GM12878 (cell line): ENCODE measurements around the gene STX3. TPM values are rescaled to one million over a fixed set of nuclear protein-coding genes. Genes with fewer than 3 reads are reported as not detected.
A peak's percentile ranks its signal among the peaks of the same experiment; 100 is the strongest.

Experiments
- BACH1 ChIP-seq: fragments of 450-650 bp; IDR thresholded peaks from 2 replicates; pipeline ENCODE4 v1.6.1; 2017; ENCODE audit warnings: mild to moderate bottlenecking, borderline replicate concordance
- BHLHE40 ChIP-seq, 2 experiments: fragments of 450-650 bp in 1 of 2; IDR thresholded peaks; 2 replicates each; pipeline ENCODE4 v1.6.1; 2011 to 2017; ENCODE audit warnings: low read depth in 2 of 2, borderline replicate concordance in 1 of 2, improper control_type of control experiment in 1 of 2, low read length in 1 of 2, mild to moderate bottlenecking in 1 of 2
- CREB1 ChIP-seq: IDR thresholded peaks from 2 replicates; pipeline ENCODE4 v1.6.1; 2012; ENCODE audit warnings: low read depth, mild to moderate bottlenecking, inconsistent platforms
- DPF2 ChIP-seq: fragments of 450-650 bp; IDR thresholded peaks from 2 replicates; pipeline ENCODE4 v1.6.1; 2017; ENCODE audit warnings: mild to moderate bottlenecking
- HDGF ChIP-seq: fragments of 450-650 bp; IDR thresholded peaks from 2 replicates; pipeline ENCODE4 v1.6.1; 2016; ENCODE audit warnings: antibody characterized with exemption
- JUND ChIP-seq: IDR thresholded peaks from 2 replicates; pipeline ENCODE4 v1.6.1; 2012; ENCODE audit warnings: low read depth, mild to moderate bottlenecking, low read length, improper control_type of control experiment, moderate library complexity
- MXI1 ChIP-seq: fragments of 150-350 bp; IDR thresholded peaks from 2 replicates; pipeline ENCODE4 v1.6.1; 2011; ENCODE audit warnings: low read depth, mild to moderate bottlenecking, inconsistent platforms, low read length, improper control_type of control experiment
- NR2F1 ChIP-seq: fragments of 450-650 bp; conservative IDR thresholded peaks from 2 replicates; pipeline ENCODE4 v1.6.1; 2017; ENCODE audit warnings: mild to moderate bottlenecking
- PAX8 ChIP-seq: fragments of 450-650 bp; IDR thresholded peaks from 2 replicates; pipeline ENCODE4 v1.6.1; 2017; ENCODE audit warnings: mild to moderate bottlenecking, moderate library complexity
- ZNF24 ChIP-seq: fragments of 450-650 bp; IDR thresholded peaks from 2 replicates; pipeline ENCODE4 v1.6.1; 2017; ENCODE audit warnings: antibody characterized with exemption, mild to moderate bottlenecking
- ZZZ3 ChIP-seq: IDR thresholded peaks from 2 replicates; pipeline ENCODE4 v1.6.1; 2011; ENCODE audit warnings: low read depth; ENCODE audit not compliant: control insufficient read depth, insufficient read length
- polyA plus RNA-seq, 11 experiments: library from polyadenylated mRNA; depleted of rRNA in 4 of 11; unstranded in 6 of 11; stranded (reverse) in 5 of 11; fragments of >200 nt; fragmentation: Nextera tagmentation in 4 of 11; fragmentation: Illumina TruSeq in 1 of 11; extraction: Ambion mirVana in 4 of 11; extraction: Trizol in 1 of 11; gene quantifications; 1 replicate in 1 of 11; 2 replicates in 10 of 11; pipeline versions ENCODE4 v1.2.1 to v1.2.3, GENCODE V29; 2011 to 2016; ENCODE audit warnings: inconsistent platforms in 2 of 11, missing spikeins in 2 of 11, low read depth in 1 of 11
- total RNA-seq, 4 experiments: library from RNA; depleted of rRNA in 3 of 4; stranded (reverse); fragments of >200 nt in 3 of 4; fragmentation: Illumina TruSeq in 1 of 4; extraction: Trizol in 1 of 4; gene quantifications; 2 replicates each; pipeline versions ENCODE4 v1.2.1 to v1.2.3, GENCODE V29; 2013 to 2021
- TF ChIP-seq, protein P1 (sequence below): fragments of 450-650 bp; IDR thresholded peaks from 2 replicates; pipeline ENCODE4 v1.6.1; 2016; ENCODE audit warnings: mild to moderate bottlenecking, moderate library complexity, borderline replicate concordance
- TF ChIP-seq, protein P2 (sequence below): fragments of 450-650 bp; IDR thresholded peaks from 2 replicates; pipeline ENCODE4 v1.6.1; 2017; ENCODE audit warnings: low read depth, mild to moderate bottlenecking, moderate library complexity

Gene STX3
- total and polyA plus RNA-seq, 10 of the 15 experiments (the other 5 are each of a cell fraction or from before 2014, with no cell fraction given), result 0.11 to 2.5 (median 1.1) TPM

DNA sequence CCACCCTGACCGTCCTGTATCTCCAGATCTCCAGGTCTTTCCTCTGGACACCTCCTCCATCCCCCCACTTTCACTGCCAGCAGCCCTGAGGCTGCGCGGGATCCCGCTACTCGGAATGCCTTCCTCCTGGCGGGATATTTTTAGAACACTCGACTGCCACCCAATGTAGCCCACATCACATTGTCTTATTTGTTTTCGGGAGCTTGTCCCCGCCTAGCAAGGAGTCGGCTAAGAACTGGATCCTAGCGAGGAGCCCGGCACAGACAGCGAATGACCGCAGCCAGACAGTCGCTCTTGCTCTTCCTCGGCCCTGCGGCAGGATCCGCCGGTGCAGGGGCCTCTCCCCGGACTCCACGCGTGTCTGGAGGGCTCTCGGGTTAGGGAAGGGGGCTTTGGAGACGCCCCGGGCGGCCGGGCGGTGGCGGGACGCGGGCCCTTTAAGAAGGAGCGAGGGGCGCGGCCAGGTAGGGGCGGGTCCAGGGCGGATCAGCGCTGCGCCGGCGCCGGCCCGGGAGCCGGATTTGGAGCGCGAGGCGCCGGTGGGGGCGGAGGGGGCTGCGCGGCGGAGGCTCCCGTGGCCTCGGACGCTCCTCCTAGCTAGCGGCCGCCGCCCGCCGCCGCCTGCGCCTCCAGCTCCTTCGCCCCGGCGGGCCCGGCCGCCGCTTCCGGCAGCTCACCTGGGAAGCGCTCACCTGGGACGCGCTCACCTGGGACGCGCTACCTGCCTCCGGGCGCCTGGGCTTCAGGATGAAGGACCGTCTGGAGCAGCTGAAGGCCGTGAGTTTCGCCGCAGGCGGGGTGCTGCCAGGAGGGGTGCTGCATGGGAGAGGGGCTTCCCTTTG lies at the start of gene STX3 (continued):
- TF ChIP-seq, protein P1, sequence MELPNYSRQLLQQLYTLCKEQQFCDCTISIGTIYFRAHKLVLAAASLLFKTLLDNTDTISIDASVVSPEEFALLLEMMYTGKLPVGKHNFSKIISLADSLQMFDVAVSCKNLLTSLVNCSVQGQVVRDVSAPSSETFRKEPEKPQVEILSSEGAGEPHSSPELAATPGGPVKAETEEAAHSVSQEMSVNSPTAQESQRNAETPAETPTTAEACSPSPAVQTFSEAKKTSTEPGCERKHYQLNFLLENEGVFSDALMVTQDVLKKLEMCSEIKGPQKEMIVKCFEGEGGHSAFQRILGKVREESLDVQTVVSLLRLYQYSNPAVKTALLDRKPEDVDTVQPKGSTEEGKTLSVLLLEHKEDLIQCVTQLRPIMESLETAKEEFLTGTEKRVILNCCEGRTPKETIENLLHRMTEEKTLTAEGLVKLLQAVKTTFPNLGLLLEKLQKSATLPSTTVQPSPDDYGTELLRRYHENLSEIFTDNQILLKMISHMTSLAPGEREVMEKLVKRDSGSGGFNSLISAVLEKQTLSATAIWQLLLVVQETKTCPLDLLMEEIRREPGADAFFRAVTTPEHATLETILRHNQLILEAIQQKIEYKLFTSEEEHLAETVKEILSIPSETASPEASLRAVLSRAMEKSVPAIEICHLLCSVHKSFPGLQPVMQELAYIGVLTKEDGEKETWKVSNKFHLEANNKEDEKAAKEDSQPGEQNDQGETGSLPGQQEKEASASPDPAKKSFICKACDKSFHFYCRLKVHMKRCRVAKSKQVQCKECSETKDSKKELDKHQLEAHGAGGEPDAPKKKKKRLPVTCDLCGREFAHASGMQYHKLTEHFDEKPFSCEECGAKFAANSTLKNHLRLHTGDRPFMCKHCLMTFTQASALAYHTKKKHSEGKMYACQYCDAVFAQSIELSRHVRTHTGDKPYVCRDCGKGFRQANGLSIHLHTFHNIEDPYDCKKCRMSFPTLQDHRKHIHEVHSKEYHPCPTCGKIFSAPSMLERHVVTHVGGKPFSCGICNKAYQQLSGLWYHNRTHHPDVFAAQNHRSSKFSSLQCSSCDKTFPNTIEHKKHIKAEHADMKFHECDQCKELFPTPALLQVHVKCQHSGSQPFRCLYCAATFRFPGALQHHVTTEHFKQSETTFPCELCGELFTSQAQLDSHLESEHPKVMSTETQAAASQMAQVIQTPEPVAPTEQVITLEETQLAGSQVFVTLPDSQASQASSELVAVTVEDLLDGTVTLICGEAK, result no peak
- TF ChIP-seq DPF2 (peak; percentile 60), BHLHE40 (IDR thresholded peaks at IDR 0.05; ENCODE audit: borderline replicate concordance in 1 of 2, low read depth in 2 of 2, low read length in 1 of 2) (peak in 1 of 2 experiments; percentile 13; a peak in 1 of 4 replicates), JUND (no peak), HDGF (no peak), ZZZ3 (no peak), ZNF24 (no peak), NR2F1 (0 out of 2 replicates have a peak, but pooled peaks have one; percentile 17), CREB1 (no peak), MXI1 (no peak), PAX8 (no peak), BACH1 (0 out of 2 replicates have a peak, but pooled peaks have one; percentile 35)
- TF ChIP-seq, protein P2, sequence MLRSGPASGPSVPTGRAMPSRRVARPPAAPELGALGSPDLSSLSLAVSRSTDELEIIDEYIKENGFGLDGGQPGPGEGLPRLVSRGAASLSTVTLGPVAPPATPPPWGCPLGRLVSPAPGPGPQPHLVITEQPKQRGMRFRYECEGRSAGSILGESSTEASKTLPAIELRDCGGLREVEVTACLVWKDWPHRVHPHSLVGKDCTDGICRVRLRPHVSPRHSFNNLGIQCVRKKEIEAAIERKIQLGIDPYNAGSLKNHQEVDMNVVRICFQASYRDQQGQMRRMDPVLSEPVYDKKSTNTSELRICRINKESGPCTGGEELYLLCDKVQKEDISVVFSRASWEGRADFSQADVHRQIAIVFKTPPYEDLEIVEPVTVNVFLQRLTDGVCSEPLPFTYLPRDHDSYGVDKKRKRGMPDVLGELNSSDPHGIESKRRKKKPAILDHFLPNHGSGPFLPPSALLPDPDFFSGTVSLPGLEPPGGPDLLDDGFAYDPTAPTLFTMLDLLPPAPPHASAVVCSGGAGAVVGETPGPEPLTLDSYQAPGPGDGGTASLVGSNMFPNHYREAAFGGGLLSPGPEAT, result peak; percentile 43; the same call in 1 of the 2 replicates
